Gastroesophageal sphincter (tissue), 4 donors: ENCODE results near the gene CAPNS1. TPM values are rescaled to one million over a fixed set of nuclear protein-coding genes. Genes with fewer than 3 reads are reported as not detected.

Source experiments
- ATAC-seq: fragments of 150-250 bp; one replicate; pipeline ENCODE4 v1.9.1; 2016; ENCODE audit warnings: mild to moderate bottlenecking, moderate library complexity
- H3K27ac ChIP-seq, 4 donors: fragments of 200-600 bp; sonication (generic) in 3 of 4; 1 replicate in 3 of 4; 2 replicates in 1 of 4; pipeline ENCODE4 v1.5.1; 2016 to 2019
- H3K27me3 ChIP-seq: fragments of 200-600 bp; sonication (generic); one replicate; pipeline ENCODE4 v1.5.1; 2019
- H3K36me3 ChIP-seq, 2 donors: fragments of 200-600 bp; sonication (generic); one replicate each; pipeline ENCODE4 v1.5.1; 2019; ENCODE audit warnings: control low read depth in 1 of 2
- H3K4me1 ChIP-seq, 3 donors: fragments of 200-600 bp; sonication (generic); 1 replicate in 2 of 3; 2 replicates in 1 of 3; pipeline ENCODE4 v1.5.1; 2016 to 2019; ENCODE audit warnings: control low read depth in 2 of 3
- H3K4me3 ChIP-seq, 2 donors: fragments of 200-600 bp; sonication (generic); one replicate each; pipeline ENCODE4 v1.5.1; 2019; ENCODE audit warnings: mild to moderate bottlenecking in 1 of 2, moderate library complexity in 1 of 2
- H3K9me3 ChIP-seq, 3 donors: fragments of 200-600 bp; sonication (generic); one replicate each; pipeline ENCODE4 v1.5.1; 2017 to 2019; ENCODE audit warnings: control low read depth in 2 of 3
- EP300 ChIP-seq: sonication (generic); formaldehyde crosslinking; IDR thresholded peaks from one replicate; pipeline ENCODE4 v1.6.1; 2017; ENCODE audit warnings: antibody characterized with exemption, mild to moderate bottlenecking
- POLR2A ChIP-seq, 2 donors: fragments of 450-650 bp; IDR thresholded peaks; one replicate each; pipeline ENCODE4 v1.6.1; 2017; ENCODE audit warnings: antibody characterized with exemption in 2 of 2, mild to moderate bottlenecking in 2 of 2, moderate library complexity in 1 of 2
- POLR2AphosphoS5 ChIP-seq: sonication (generic); formaldehyde crosslinking; IDR thresholded peaks from one replicate; pipeline ENCODE4 v1.6.1; 2017; ENCODE audit warnings: antibody characterized with exemption
- WGBS, 2 donors: methylation state at CpG; one replicate each; pipeline ENCODE4 v1.1.5; 2018; ENCODE audit warnings: low coverage in 1 of 2; 5-methylcytosine and 5-hydroxymethylcytosine counted together
- total RNA-seq, 4 donors: library from RNA; depleted of rRNA; stranded (reverse); fragments of >200 nt; gene quantifications; one replicate each; pipeline ENCODE4 v1.1.0, GENCODE V29; 2016
- TF ChIP-seq, protein P1 (sequence below), 4 experiments: fragments of 200-600 bp in 2 of 4; fragments of 450-650 bp in 2 of 4; sonication (generic) in 1 of 4; IDR thresholded peaks; one replicate each; pipeline ENCODE4 v1.5.1; 2017 to 2019; ENCODE audit warnings: antibody characterized with exemption in 4 of 4, mild to moderate bottlenecking in 2 of 4, moderate library complexity in 2 of 4

The CAPNS1 gene
- total RNA-seq, 4 donors from 2014 or later = 151 to 237 (median 210) TPM

DNA sequence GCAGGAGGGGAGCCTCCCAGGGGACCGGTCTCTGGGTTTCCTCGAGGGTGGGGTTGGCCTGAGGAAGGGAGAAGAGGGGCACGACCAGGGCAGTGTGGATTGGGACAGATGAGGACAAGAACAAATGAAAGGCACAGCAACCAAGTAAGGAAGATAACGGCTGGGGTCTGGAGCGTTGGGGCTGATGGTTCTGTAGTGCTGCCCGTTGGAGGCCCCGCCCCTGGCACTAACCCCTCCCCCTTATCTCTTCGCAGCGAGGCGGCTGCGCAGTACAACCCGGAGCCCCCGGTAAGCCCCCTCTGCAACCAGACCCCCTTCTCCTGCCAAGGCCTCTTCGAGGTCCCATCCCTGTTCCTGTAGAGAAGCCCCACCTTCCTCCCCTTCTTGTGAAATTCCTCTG is 2.2 kb downstream of the CAPNS1 start:
- WGBS, 2 donors = 80 to 84% methylated on average over 3 to 5 of the region's 14 CpGs
- Histone ChIP-seq H3K27me3 (no peaks in the 10 kb centered on the region), H3K9me3 (no peaks in the 10 kb centered on the region), H3K4me1 (peaks cover 0 to 29% (median 10%) of the 10 kb centered on the region in 3 donors), H3K27ac (peak overlapping the region in 3 of 4 donors; percentile 95 to 99 (median 97)), H3K4me3 (no peak overlapping the region), H3K36me3 (peaks cover 0 to 55% of the 10 kb centered on the region in 2 donors)
- no peak for TF ChIP-seq POLR2AphosphoS5
- ATAC-seq = no peak

DNA sequence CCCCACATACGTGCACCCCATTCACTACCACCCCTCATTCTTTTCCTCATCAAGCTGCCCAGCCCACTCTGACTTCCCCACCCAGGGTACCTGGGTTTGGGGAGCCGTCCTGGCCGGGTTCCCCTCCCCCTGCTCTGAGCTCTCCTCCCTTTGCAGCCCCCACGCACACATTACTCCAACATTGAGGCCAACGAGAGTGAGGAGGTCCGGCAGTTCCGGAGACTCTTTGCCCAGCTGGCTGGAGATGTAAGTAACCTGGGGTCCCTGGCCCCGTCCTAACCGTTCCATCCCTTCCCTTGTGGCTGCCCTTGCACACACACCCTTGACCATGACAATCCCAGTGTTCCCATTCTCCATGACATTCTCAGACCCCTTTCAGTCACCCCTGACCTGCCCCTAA is 2.6 kb downstream of the CAPNS1 start:
- TF ChIP-seq, protein P1, sequence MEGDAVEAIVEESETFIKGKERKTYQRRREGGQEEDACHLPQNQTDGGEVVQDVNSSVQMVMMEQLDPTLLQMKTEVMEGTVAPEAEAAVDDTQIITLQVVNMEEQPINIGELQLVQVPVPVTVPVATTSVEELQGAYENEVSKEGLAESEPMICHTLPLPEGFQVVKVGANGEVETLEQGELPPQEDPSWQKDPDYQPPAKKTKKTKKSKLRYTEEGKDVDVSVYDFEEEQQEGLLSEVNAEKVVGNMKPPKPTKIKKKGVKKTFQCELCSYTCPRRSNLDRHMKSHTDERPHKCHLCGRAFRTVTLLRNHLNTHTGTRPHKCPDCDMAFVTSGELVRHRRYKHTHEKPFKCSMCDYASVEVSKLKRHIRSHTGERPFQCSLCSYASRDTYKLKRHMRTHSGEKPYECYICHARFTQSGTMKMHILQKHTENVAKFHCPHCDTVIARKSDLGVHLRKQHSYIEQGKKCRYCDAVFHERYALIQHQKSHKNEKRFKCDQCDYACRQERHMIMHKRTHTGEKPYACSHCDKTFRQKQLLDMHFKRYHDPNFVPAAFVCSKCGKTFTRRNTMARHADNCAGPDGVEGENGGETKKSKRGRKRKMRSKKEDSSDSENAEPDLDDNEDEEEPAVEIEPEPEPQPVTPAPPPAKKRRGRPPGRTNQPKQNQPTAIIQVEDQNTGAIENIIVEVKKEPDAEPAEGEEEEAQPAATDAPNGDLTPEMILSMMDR (IDR thresholded peaks at IDR 0.05) = no peak
- no peak for TF ChIP-seq POLR2A (IDR thresholded peaks at IDR 0.05)
- WGBS, 2 donors = 67 to 84% methylated on average over 2 to 9 of the region's 9 CpGs
- H3K27ac ChIP-seq = peak overlapping the region in 2 of 4 donors; percentile 95 to 99
- peaks cover 0 to 59% of the 10 kb centered on the region in 2 donors for H3K36me3 ChIP-seq
- H3K9me3 ChIP-seq = no peaks in the 10 kb centered on the region
- no peaks in the 10 kb centered on the region for H3K27me3 ChIP-seq
- H3K4me1 ChIP-seq = peaks cover 0 to 26% (median 5%) of the 10 kb centered on the region in 3 donors
- ATAC-seq = no peak
- H3K4me3 ChIP-seq = no peak overlapping the region

DNA sequence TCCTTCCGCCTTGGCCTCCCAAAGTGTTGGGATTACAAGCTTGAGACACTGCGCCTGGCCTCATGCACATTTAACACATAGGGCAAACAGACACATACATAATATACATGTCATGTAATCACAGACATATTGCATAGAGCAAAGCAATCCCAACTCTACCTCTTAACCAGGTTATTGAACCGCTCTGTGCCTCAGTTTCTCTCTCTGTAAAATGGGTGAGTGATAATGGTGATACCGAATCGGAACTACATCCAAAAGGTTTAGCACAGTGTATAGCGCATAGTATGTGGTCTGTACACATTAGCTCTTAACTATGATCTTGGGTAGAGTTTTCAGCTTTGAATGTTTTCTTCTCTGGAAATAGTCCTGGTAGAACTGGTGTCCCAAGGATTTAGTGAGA is 4.8 kb downstream of the CAPNS1 start:
- no peak for ATAC-seq
- Histone ChIP-seq H3K9me3 (no peaks in the 10 kb centered on the region), H3K36me3 (peaks cover 0 to 80% of the 10 kb centered on the region in 2 donors), H3K4me1 (peaks cover 0 to 19% (median 5%) of the 10 kb centered on the region in 3 donors), H3K27me3 (no peaks in the 10 kb centered on the region), H3K27ac (no peak overlapping the region), H3K4me3 (no peak overlapping the region)
- no peak for TF ChIP-seq EP300
- no peak for TF ChIP-seq POLR2AphosphoS5
- no peak for TF ChIP-seq POLR2A (IDR thresholded peaks at IDR 0.05)
- TF ChIP-seq, protein P1 (IDR thresholded peaks at IDR 0.05) = no peak
- 77 to 97% methylated on average over 5 to 6 of the region's 6 CpGs for WGBS, 2 donors

DNA sequence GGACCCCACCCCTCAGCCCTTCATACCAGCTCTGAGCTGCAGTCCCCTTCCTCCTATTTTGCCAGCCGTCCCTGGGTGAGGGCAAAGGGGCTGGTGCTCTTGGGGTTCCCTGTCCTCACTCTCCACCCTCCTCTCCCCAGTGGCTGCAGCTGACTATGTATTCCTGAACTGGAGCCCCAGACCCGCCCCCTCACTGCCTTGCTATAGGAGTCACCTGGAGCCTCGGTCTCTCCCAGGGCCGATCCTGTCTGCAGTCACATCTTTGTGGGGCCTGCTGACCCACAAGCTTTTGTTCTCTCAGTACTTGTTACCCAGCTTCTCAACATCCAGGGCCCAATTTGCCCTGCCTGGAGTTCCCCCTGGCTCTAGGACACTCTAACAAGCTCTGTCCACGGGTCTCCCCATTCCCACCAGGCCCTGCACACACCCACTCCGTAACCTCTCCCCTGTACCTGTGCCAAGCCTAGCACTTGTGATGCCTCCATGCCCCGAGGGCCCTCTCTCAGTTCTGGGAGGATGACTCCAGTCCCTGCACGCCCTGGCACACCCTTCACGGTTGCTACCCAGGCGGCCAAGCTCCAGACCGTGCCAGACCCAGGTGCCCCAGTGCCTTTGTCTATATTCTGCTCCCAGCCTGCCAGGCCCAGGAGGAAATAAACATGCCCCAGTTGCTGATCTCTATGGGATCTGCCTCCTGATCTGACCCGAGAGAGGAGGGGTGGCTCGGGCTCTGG is 10.0 kb downstream of the CAPNS1 start:
- 53 to 69% methylated on average over 4 to 9 of the region's 13 CpGs for WGBS, 2 donors

DNA sequence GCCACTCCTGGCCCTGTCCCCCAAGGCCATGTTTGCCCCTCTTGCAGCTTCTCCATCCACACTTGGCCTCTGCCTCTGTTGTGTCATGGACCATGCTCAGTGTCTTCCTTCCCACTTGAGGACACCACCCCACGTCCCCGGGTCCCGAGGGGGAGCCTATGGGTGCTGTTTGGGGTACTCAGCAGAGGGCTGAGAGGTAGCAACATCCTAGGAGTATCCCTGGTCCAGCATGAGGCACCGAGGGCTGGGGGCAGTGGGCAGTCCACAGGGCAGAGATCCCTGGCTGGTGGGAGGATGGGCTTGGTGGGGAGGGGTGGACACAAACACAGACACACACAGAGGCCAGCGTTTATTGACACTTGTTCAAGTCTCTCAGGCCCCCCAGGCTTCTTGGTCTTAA is 10.7 kb downstream of the CAPNS1 start:
- Histone ChIP-seq H3K4me1 (peaks cover 3 to 45% (median 9%) of the 10 kb centered on the region in 3 donors), H3K27ac (peak overlapping the region; percentile 97 to 99 (median 98)), H3K9me3 (no peaks in the 10 kb centered on the region), H3K36me3 (peaks cover 0 to 53% of the 10 kb centered on the region in 2 donors), H3K27me3 (no peaks in the 10 kb centered on the region), H3K4me3 (peak overlapping the region in 1 of 2 donors; percentile 77)
- WGBS, 2 donors = 14% methylated on average over 1 of the region's 5 CpGs; no CpG with 5 or more reads in 1 of the 2 donors
- ATAC-seq = no peak
- TF ChIP-seq POLR2AphosphoS5 = no peak
- TF ChIP-seq, protein P1 (IDR thresholded peaks at IDR 0.05) = no peak
- no peak for TF ChIP-seq EP300
- no peak for TF ChIP-seq POLR2A (IDR thresholded peaks at IDR 0.05)

More for the DNA sequence above, 10.0 kb downstream of the CAPNS1 start:
- H3K4me3 ChIP-seq = no peak overlapping the region
- H3K9me3 ChIP-seq = no peaks in the 10 kb centered on the region
- no peak for ATAC-seq
- TF ChIP-seq POLR2AphosphoS5 (no peak), POLR2A (IDR thresholded peaks at IDR 0.05) (no peak), EP300 (no peak)
- TF ChIP-seq, protein P1 (IDR thresholded peaks at IDR 0.05) = no peak
- no peaks in the 10 kb centered on the region for H3K27me3 ChIP-seq
- H3K27ac ChIP-seq = peak overlapping the region in 3 of 4 donors; percentile 97 to 98 (median 98)
- H3K36me3 ChIP-seq = peaks cover 0 to 61% of the 10 kb centered on the region in 2 donors
- peaks cover 3 to 45% (median 9%) of the 10 kb centered on the region in 3 donors for H3K4me1 ChIP-seq
